Measurements from ENCODE around the gene SLC2A4. TPM values are rescaled to one million over a fixed set of nuclear protein-coding genes. Genes with fewer than 3 reads are reported as not detected.

The SLC2A4 gene
- total and polyA plus RNA-seq, 12 donors = 41.8 to 186 (median 174) TPM

- WGBS, 2 donors = 0 to 1% methylated on average over 58 to 64 of the region's 64 CpGs
- Histone ChIP-seq H3K36me3 (peaks cover 0 to 29% (median 24%) of the 10 kb centered on the region in 9 donors), H3K9me3 (no peaks in the 10 kb centered on the region), H3K27ac (peak within 1 kb of the TSS; percentile 87 to 100 (median 98)), H3K4me3 (peak within 1 kb of the TSS; percentile 76 to 98 (median 91)), H3K27me3 (no peaks in the 10 kb centered on the region), H3K4me1 (peaks cover 0 to 43% (median 29%) of the 10 kb centered on the region in 9 donors)
- peak; percentile 100 for DNase-seq
- intact Hi-C loops (cut with DNase I) = loop anchor here in 5 of 10 donors (1.0 to 10.0 kb wide), 7 partner anchors 22 to 265 kb away; partner anchors contain the start of genes GABARAP (in 2 of the 5), CLDN7 (in 1 of the 5), NEURL4 (in 1 of the 5) and SLC16A11 (in 1 of the 5)
- no peak for TF ChIP-seq CTCF (IDR thresholded peaks at IDR 0.05)
- peak; percentile 91 to 97 (median 95) for ATAC-seq
Measured at GRCh38 chr17:7306911-7307685, 25.6 kb downstream of the SLC2A4 start, which contains the start of gene EIF5A. Gene EIF5A, plus strand, starts transcription at chr17:7307628. Its CDS starts 2,008 bp downstream, at chr17:7309636.

- Histone ChIP-seq H3K4me1 (peaks cover 1 to 50% (median 35%) of the 10 kb centered on the region in 9 donors), H3K4me3 (peak overlapping the region; percentile 76 to 98 (median 91)), H3K9me3 (no peaks in the 10 kb centered on the region), H3K27ac (peak overlapping the region; percentile 87 to 100 (median 98)), H3K36me3 (peaks cover 0 to 38% (median 33%) of the 10 kb centered on the region in 9 donors), H3K27me3 (no peaks in the 10 kb centered on the region)
- peak in 1 of 2 donors; percentile 64 for DNase-seq
- peak in 4 of 8 donors; percentile 14 to 41 (median 30) for ATAC-seq
- intact Hi-C loops (cut with DNase I) = loop anchor here in 5 of 10 donors (1.0 to 10.0 kb wide), 7 partner anchors 21 to 264 kb away; partner anchors contain the start of genes GABARAP (in 2 of the 5), CLDN7 (in 1 of the 5), NEURL4 (in 1 of the 5) and SLC16A11 (in 1 of the 5)
- peak in 2 of 9 donors; percentile 11 to 37 for TF ChIP-seq CTCF (IDR thresholded peaks at IDR 0.05)
- WGBS, 2 donors = 0 to 1% methylated on average over 69 to 104 of the region's 104 CpGs
Measured at GRCh38 chr17:7307686-7308624, 26.4 kb downstream of the SLC2A4 start.

- 2 to 4% methylated on average over 14 of the region's 14 CpGs for WGBS, 2 donors
- Histone ChIP-seq H3K4me3 (peak overlapping the region; percentile 76 to 98 (median 91)), H3K9me3 (no peaks in the 10 kb centered on the region), H3K27me3 (no peaks in the 10 kb centered on the region), H3K36me3 (peaks cover 0 to 47% (median 41%) of the 10 kb centered on the region in 9 donors), H3K27ac (peak overlapping the region in 9 of 10 donors; percentile 87 to 100 (median 99)), H3K4me1 (peaks cover 7 to 59% (median 44%) of the 10 kb centered on the region in 9 donors)
- peak in 1 of 2 donors; percentile 86 for DNase-seq
- TF ChIP-seq CTCF (IDR thresholded peaks at IDR 0.05) = no peak
- ATAC-seq = peak in 4 of 8 donors; percentile 12 to 25 (median 22)
- intact Hi-C loops (cut with DNase I) = loop anchor here in 4 of 10 donors (5.0 to 10.0 kb wide), 5 partner anchors 47 to 264 kb away; partner anchors contain the start of genes CLDN7 (in 1 of the 4), GABARAP (in 1 of the 4), SLC16A11 (in 1 of the 4) and TMEM256 (in 1 of the 4)
Measured at GRCh38 chr17:7308625-7309433, 27.3 kb downstream of the SLC2A4 start.

Measured in heart right ventricle (tissue), 16 donors.